ENCODE results near the gene CD79A.

- TF ChIP-seq POLR2AphosphoS5 (IDR thresholded peaks at IDR 0.05; ENCODE audit: low read depth, low read length), result no peak
- TF ChIP-seq, protein P1, sequence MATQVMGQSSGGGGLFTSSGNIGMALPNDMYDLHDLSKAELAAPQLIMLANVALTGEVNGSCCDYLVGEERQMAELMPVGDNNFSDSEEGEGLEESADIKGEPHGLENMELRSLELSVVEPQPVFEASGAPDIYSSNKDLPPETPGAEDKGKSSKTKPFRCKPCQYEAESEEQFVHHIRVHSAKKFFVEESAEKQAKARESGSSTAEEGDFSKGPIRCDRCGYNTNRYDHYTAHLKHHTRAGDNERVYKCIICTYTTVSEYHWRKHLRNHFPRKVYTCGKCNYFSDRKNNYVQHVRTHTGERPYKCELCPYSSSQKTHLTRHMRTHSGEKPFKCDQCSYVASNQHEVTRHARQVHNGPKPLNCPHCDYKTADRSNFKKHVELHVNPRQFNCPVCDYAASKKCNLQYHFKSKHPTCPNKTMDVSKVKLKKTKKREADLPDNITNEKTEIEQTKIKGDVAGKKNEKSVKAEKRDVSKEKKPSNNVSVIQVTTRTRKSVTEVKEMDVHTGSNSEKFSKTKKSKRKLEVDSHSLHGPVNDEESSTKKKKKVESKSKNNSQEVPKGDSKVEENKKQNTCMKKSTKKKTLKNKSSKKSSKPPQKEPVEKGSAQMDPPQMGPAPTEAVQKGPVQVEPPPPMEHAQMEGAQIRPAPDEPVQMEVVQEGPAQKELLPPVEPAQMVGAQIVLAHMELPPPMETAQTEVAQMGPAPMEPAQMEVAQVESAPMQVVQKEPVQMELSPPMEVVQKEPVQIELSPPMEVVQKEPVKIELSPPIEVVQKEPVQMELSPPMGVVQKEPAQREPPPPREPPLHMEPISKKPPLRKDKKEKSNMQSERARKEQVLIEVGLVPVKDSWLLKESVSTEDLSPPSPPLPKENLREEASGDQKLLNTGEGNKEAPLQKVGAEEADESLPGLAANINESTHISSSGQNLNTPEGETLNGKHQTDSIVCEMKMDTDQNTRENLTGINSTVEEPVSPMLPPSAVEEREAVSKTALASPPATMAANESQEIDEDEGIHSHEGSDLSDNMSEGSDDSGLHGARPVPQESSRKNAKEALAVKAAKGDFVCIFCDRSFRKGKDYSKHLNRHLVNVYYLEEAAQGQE (IDR thresholded peaks at IDR 0.05; ENCODE audit: insufficient read depth in 1 of 2, low read depth in 2 of 2, low read length in 2 of 2), result no peak
Measured at GRCh38 chr19:41923045-41923788, 46.1 kb downstream of the CD79A start.

Data from PFSK-1 (cell line).